ENCODE results near the gene HHLA2.

Gene HHLA2

DNA sequence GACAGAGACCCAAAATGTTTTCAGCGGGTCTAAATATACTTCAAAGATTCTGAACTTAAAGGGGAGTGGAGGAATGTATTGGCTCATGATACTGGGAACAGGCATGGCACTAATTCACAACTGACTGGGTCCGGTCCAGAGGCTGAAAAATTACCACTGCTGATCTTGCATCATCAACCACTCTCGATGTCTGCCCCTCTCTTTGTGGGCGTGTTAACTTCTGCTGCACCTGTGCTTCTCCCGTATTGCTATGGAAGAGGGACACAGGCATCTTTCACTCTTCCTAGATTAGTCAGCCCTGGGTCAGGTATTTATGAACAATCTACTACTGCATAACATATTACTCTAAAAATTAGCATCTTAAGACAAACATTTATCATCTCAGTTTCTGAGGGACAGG lies 33.2 kb downstream of the HHLA2 start:
- no peak overlapping the region for H2BK5ac ChIP-seq (ENCODE audit: low read length)
- H3K4me1 ChIP-seq (ENCODE audit: control insufficient read depth in 2 of 2, insufficient read depth in 1 of 2, low read depth in 1 of 2, low read length in 2 of 2): no peaks in the 10 kb centered on the region
- no peak overlapping the region for H2AK5ac ChIP-seq (ENCODE audit: low read depth, low read length)
- no peaks in the 10 kb centered on the region for H3K9me3 ChIP-seq (replicated peaks in 1 of 2; ENCODE audit: control insufficient read depth in 2 of 2, insufficient read depth in 1 of 2, low read depth in 1 of 2, low read length in 2 of 2)
- H3K79me1 ChIP-seq (ENCODE audit: low read depth, low read length): no peaks in the 10 kb centered on the region
- H2BK15ac ChIP-seq (ENCODE audit: low read length): no peak overlapping the region
- H3K4me3 ChIP-seq (ENCODE audit: low read length in 2 of 2): no peak overlapping the region
- no peak overlapping the region for H3K9ac ChIP-seq (ENCODE audit: low read depth, low read length, poor library complexity)
- no peak for DNase-seq (ENCODE audit: low spot score)
- no peaks in the 10 kb centered on the region for H3K36me3 ChIP-seq (replicated peaks in 1 of 2; ENCODE audit: control insufficient read depth in 2 of 2, insufficient read depth in 2 of 2, low read length in 2 of 2)
- no peak overlapping the region for H3K27ac ChIP-seq (replicated peaks; ENCODE audit: low read length)
- H3K4me2 ChIP-seq (ENCODE audit: insufficient read depth, low read length, poor library complexity, severe bottlenecking): no peak overlapping the region
- no peaks in the 10 kb centered on the region for H3K27me3 ChIP-seq (ENCODE audit: control insufficient read depth in 3 of 3, insufficient read depth in 3 of 3, low read depth in 1 of 3, low read length in 3 of 3)
- no peak overlapping the region for H3K23ac ChIP-seq (ENCODE audit: low read depth, low read length, poor library complexity)
- no peak overlapping the region for H3K14ac ChIP-seq (ENCODE audit: low read length)
- no peak overlapping the region for H2BK12ac ChIP-seq (ENCODE audit: low read length)
- no peak overlapping the region for H4K8ac ChIP-seq (ENCODE audit: low read depth, low read length)
- no peak overlapping the region for H4K91ac ChIP-seq (ENCODE audit: low read depth, low read length, poor library complexity)
- no peak overlapping the region for H2AFZ ChIP-seq (ENCODE audit: low read length)
- H2BK120ac ChIP-seq (ENCODE audit: low read depth, low read length): no peak overlapping the region
- no peak overlapping the region for H3K4ac ChIP-seq (ENCODE audit: low read length)
- no peak overlapping the region for H3K18ac ChIP-seq (ENCODE audit: low read length)
- WGBS, 2 donors (ENCODE audit: extremely low coverage in 2 of 2, insufficient read length in 2 of 2, insufficient replicate concordance in 1 of 2): no CpG with 5 or more reads among the region's 5 CpGs

DNA sequence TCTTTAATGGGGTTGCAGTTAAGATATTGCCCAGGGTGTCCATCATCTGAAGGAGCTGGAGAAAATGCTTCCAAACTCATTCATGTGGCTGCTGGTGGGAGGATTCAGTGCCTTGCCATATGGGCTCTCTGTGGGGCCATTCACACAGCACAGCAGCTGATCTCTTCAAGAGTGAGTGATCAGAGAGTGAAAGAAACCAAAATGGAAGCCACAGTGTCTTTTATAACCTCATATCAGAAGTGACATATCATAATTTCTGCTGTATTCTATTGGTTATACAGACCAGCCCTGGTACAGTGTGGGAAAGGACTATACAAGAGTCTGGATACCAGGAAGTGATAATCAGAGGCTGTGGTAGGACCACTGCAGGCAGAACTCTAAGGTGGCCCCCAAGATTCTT lies 33.6 kb downstream of the HHLA2 start:
- H2BK5ac ChIP-seq (ENCODE audit: low read length): no peak overlapping the region
- no peak overlapping the region for H3K4me2 ChIP-seq (ENCODE audit: insufficient read depth, low read length, poor library complexity, severe bottlenecking)
- H2BK120ac ChIP-seq (ENCODE audit: low read depth, low read length): no peak overlapping the region
- no peaks in the 10 kb centered on the region for H3K27me3 ChIP-seq (ENCODE audit: control insufficient read depth in 3 of 3, insufficient read depth in 3 of 3, low read depth in 1 of 3, low read length in 3 of 3)
- no peak overlapping the region for H3K23ac ChIP-seq (ENCODE audit: low read depth, low read length, poor library complexity)
- DNase-seq (ENCODE audit: low spot score): no peak
- H3K36me3 ChIP-seq (replicated peaks in 1 of 2; ENCODE audit: control insufficient read depth in 2 of 2, insufficient read depth in 2 of 2, low read length in 2 of 2): no peaks in the 10 kb centered on the region
- no peak overlapping the region for H3K27ac ChIP-seq (replicated peaks; ENCODE audit: low read length)
- no peaks in the 10 kb centered on the region for H3K4me1 ChIP-seq (ENCODE audit: control insufficient read depth in 2 of 2, insufficient read depth in 1 of 2, low read depth in 1 of 2, low read length in 2 of 2)
- no peak overlapping the region for H3K18ac ChIP-seq (ENCODE audit: low read length)
- no peak overlapping the region for H3K14ac ChIP-seq (ENCODE audit: low read length)
- H3K79me1 ChIP-seq (ENCODE audit: low read depth, low read length): no peaks in the 10 kb centered on the region
- no peak overlapping the region for H3K9ac ChIP-seq (ENCODE audit: low read depth, low read length, poor library complexity)
- no peak overlapping the region for H2BK15ac ChIP-seq (ENCODE audit: low read length)
- no peaks in the 10 kb centered on the region for H3K9me3 ChIP-seq (replicated peaks in 1 of 2; ENCODE audit: control insufficient read depth in 2 of 2, insufficient read depth in 1 of 2, low read depth in 1 of 2, low read length in 2 of 2)
- no peak overlapping the region for H3K4ac ChIP-seq (ENCODE audit: low read length)
- no peak overlapping the region for H4K91ac ChIP-seq (ENCODE audit: low read depth, low read length, poor library complexity)
- H2AK5ac ChIP-seq (ENCODE audit: low read depth, low read length): no peak overlapping the region
- H2BK12ac ChIP-seq (ENCODE audit: low read length): no peak overlapping the region
- no peak overlapping the region for H3K4me3 ChIP-seq (ENCODE audit: low read length in 2 of 2)
- H4K8ac ChIP-seq (ENCODE audit: low read depth, low read length): no peak overlapping the region
- no peak overlapping the region for H2AFZ ChIP-seq (ENCODE audit: low read length)

DNA sequence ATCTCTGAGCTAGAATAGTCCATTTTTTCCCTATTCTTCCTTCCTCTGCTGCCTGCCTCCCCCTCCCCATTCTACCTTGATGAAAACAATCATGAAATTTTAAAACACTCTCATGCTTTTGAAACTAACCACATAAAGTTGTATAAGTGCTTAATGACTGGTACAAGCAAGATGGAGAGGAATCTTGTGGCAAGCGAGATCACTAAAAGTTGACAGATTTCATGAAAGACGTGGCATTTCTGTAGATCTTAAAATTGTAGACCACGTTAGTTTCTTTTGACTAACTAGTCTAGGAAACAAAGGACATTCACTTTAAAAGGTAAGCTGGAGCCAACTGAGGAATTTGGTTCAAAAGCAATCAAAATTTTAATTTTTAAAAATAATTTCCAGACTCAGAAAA lies 35.4 kb downstream of the HHLA2 start:
- H4K8ac ChIP-seq (ENCODE audit: low read depth, low read length): no peak overlapping the region
- H3K4me3 ChIP-seq (ENCODE audit: low read length in 2 of 2): no peak overlapping the region
- WGBS, 2 donors (ENCODE audit: extremely low coverage in 2 of 2, insufficient read length in 2 of 2, insufficient replicate concordance in 1 of 2): no CpG with 5 or more reads among the region's 3 CpGs
- no peak overlapping the region for H3K27ac ChIP-seq (replicated peaks; ENCODE audit: low read length)
- no peak overlapping the region for H2AK5ac ChIP-seq (ENCODE audit: low read depth, low read length)
- H2BK5ac ChIP-seq (ENCODE audit: low read length): no peak overlapping the region
- H3K9ac ChIP-seq (ENCODE audit: low read depth, low read length, poor library complexity): no peak overlapping the region
- no peak overlapping the region for H3K4me2 ChIP-seq (ENCODE audit: insufficient read depth, low read length, poor library complexity, severe bottlenecking)
- H3K18ac ChIP-seq (ENCODE audit: low read length): no peak overlapping the region
- no peak overlapping the region for H3K23ac ChIP-seq (ENCODE audit: low read depth, low read length, poor library complexity)
- DNase-seq (ENCODE audit: low spot score): no peak
- no peaks in the 10 kb centered on the region for H3K27me3 ChIP-seq (ENCODE audit: control insufficient read depth in 3 of 3, insufficient read depth in 3 of 3, low read depth in 1 of 3, low read length in 3 of 3)
- no peak overlapping the region for H2AFZ ChIP-seq (ENCODE audit: low read length)
- H3K4me1 ChIP-seq (ENCODE audit: control insufficient read depth in 2 of 2, insufficient read depth in 1 of 2, low read depth in 1 of 2, low read length in 2 of 2): no peaks in the 10 kb centered on the region
- H4K91ac ChIP-seq (ENCODE audit: low read depth, low read length, poor library complexity): no peak overlapping the region
- no peak overlapping the region for H3K4ac ChIP-seq (ENCODE audit: low read length)
- H2BK120ac ChIP-seq (ENCODE audit: low read depth, low read length): no peak overlapping the region
- H3K79me1 ChIP-seq (ENCODE audit: low read depth, low read length): no peaks in the 10 kb centered on the region
- H2BK15ac ChIP-seq (ENCODE audit: low read length): no peak overlapping the region
- no peak overlapping the region for H2BK12ac ChIP-seq (ENCODE audit: low read length)
- H3K9me3 ChIP-seq (replicated peaks in 1 of 2; ENCODE audit: control insufficient read depth in 2 of 2, insufficient read depth in 1 of 2, low read depth in 1 of 2, low read length in 2 of 2): no peaks in the 10 kb centered on the region
- H3K36me3 ChIP-seq (replicated peaks in 1 of 2; ENCODE audit: control insufficient read depth in 2 of 2, insufficient read depth in 2 of 2, low read length in 2 of 2): no peaks in the 10 kb centered on the region
- H3K14ac ChIP-seq (ENCODE audit: low read length): no peak overlapping the region

DNA sequence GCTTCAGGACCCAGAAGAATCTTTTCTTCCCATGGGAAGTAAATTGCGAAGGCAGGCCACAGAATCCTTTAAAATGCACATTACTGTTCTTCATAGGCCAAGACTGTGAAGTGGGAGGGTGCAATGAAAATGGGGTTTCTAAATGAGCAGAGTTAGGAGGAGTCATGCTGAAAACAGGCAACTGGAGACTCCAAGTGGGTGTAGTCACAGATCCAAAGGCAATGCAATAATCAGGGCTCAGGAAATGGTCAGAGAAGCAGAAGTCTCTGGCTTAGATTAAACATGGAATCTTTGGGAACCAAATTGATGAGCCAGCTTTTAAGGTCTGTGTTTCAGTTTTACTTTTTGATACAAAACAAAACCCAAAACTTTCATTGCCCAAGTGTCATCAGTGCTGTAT lies 37.6 kb downstream of the HHLA2 start:
- Histone ChIP-seq H3K9me3 (replicated peaks in 1 of 2; ENCODE audit: control insufficient read depth in 2 of 2, insufficient read depth in 1 of 2, low read depth in 1 of 2, low read length in 2 of 2) (no peaks in the 10 kb centered on the region), H2BK120ac (ENCODE audit: low read depth, low read length) (no peak overlapping the region), H3K27me3 (ENCODE audit: control insufficient read depth in 3 of 3, insufficient read depth in 3 of 3, low read depth in 1 of 3, low read length in 3 of 3) (no peaks in the 10 kb centered on the region), H3K4me1 (ENCODE audit: control insufficient read depth in 2 of 2, insufficient read depth in 1 of 2, low read depth in 1 of 2, low read length in 2 of 2) (no peaks in the 10 kb centered on the region), H3K4me2 (ENCODE audit: insufficient read depth, low read length, poor library complexity, severe bottlenecking) (no peak overlapping the region), H2AK5ac (ENCODE audit: low read depth, low read length) (no peak overlapping the region), H3K79me1 (ENCODE audit: low read depth, low read length) (no peaks in the 10 kb centered on the region), H2BK5ac (ENCODE audit: low read length) (no peak overlapping the region), H3K4me3 (ENCODE audit: low read length in 2 of 2) (no peak overlapping the region), H3K27ac (replicated peaks; ENCODE audit: low read length) (no peak overlapping the region), H2AFZ (ENCODE audit: low read length) (no peak overlapping the region), H2BK12ac (ENCODE audit: low read length) (no peak overlapping the region), H3K9ac (ENCODE audit: low read depth, low read length, poor library complexity) (no peak overlapping the region), H4K91ac (ENCODE audit: low read depth, low read length, poor library complexity) (no peak overlapping the region), H3K23ac (ENCODE audit: low read depth, low read length, poor library complexity) (no peak overlapping the region), H3K14ac (ENCODE audit: low read length) (no peak overlapping the region), H3K18ac (ENCODE audit: low read length) (no peak overlapping the region), H3K4ac (ENCODE audit: low read length) (no peak overlapping the region), H2BK15ac (ENCODE audit: low read length) (no peak overlapping the region), H4K8ac (ENCODE audit: low read depth, low read length) (no peak overlapping the region), H3K36me3 (replicated peaks in 1 of 2; ENCODE audit: control insufficient read depth in 2 of 2, insufficient read depth in 2 of 2, low read length in 2 of 2) (no peaks in the 10 kb centered on the region)
- DNase-seq (ENCODE audit: low spot score): no peak
- no CpG with 5 or more reads among the region's 1 CpG for WGBS, 2 donors (ENCODE audit: extremely low coverage in 2 of 2, insufficient read length in 2 of 2, insufficient replicate concordance in 1 of 2)

All from neuronal stem cell (in vitro differentiated cells).